ENCODE data around the gene ICA1.

Gene ICA1

GRCh38 chr7:8254667-8255066 is 7.3 kb downstream of the ICA1 start:
- no peak for TF ChIP-seq CTCF (IDR thresholded peaks at IDR 0.05; ENCODE audit: low read depth, low read length, poor library complexity, severe bottlenecking)
- no peak for TF ChIP-seq EZH2phosphoT487 (IDR thresholded peaks at IDR 0.05; ENCODE audit: borderline replicate concordance, low read length)
- H3K27me3 ChIP-seq (ENCODE audit: control insufficient read depth, low read length): peaks cover 2% of the 10 kb centered on the region
- no peak overlapping the region for H3K4me3 ChIP-seq (ENCODE audit: low read length)
- no peaks in the 10 kb centered on the region for H3K9me3 ChIP-seq (ENCODE audit: control insufficient read depth, insufficient read depth, low read length)
- no peaks in the 10 kb centered on the region for H3F3A ChIP-seq (ENCODE audit: control insufficient read depth, insufficient read depth)
- H4K20me1 ChIP-seq (ENCODE audit: control insufficient read depth, insufficient read depth, low read depth, low read length): no peaks in the 10 kb centered on the region
- no peak overlapping the region for H3K4me2 ChIP-seq (ENCODE audit: low read length)
- H3K79me2 ChIP-seq (ENCODE audit: control insufficient read depth, low read length): no peaks in the 10 kb centered on the region
- no peak overlapping the region for H3K27ac ChIP-seq (ENCODE audit: low read depth, low read length)
- H3K36me3 ChIP-seq (ENCODE audit: control insufficient read depth, low read length): no peaks in the 10 kb centered on the region
- H3K4me1 ChIP-seq (ENCODE audit: control insufficient read depth, low read length): no peaks in the 10 kb centered on the region
- H3K9me2 ChIP-seq (replicated peaks; ENCODE audit: control insufficient read depth, low read length): no peaks in the 10 kb centered on the region

- Histone ChIP-seq H4K20me1 (ENCODE audit: control insufficient read depth, insufficient read depth, low read depth, low read length) (no peaks in the 10 kb centered on the region), H3F3A (ENCODE audit: control insufficient read depth, insufficient read depth) (no peaks in the 10 kb centered on the region), H3K27ac (ENCODE audit: low read depth, low read length) (no peak overlapping the region), H3K36me3 (ENCODE audit: control insufficient read depth, low read length) (no peaks in the 10 kb centered on the region), H3K9me2 (replicated peaks; ENCODE audit: control insufficient read depth, low read length) (no peaks in the 10 kb centered on the region), H3K4me1 (ENCODE audit: control insufficient read depth, low read length) (no peaks in the 10 kb centered on the region), H3K27me3 (ENCODE audit: control insufficient read depth, low read length) (peaks cover 2% of the 10 kb centered on the region; the same call in 1 of the 2 replicates), H3K4me2 (ENCODE audit: low read length) (no peak overlapping the region), H3K4me3 (ENCODE audit: low read length) (no peak overlapping the region), H3K79me2 (ENCODE audit: control insufficient read depth, low read length) (no peaks in the 10 kb centered on the region), H3K9me3 (ENCODE audit: control insufficient read depth, insufficient read depth, low read length) (no peaks in the 10 kb centered on the region)
- TF ChIP-seq EZH2phosphoT487 (IDR thresholded peaks at IDR 0.05; ENCODE audit: borderline replicate concordance, low read length): no peak
- TF ChIP-seq CTCF (IDR thresholded peaks at IDR 0.05; ENCODE audit: low read depth, low read length, poor library complexity, severe bottlenecking): no peak
Measured at GRCh38 chr7:8254215-8254614, 7.8 kb downstream of the ICA1 start.

GRCh38 chr7:8251195-8251594 is 10.8 kb downstream of the ICA1 start:
- no peaks in the 10 kb centered on the region for H4K20me1 ChIP-seq (ENCODE audit: control insufficient read depth, insufficient read depth, low read depth, low read length)
- H3K9me3 ChIP-seq (ENCODE audit: control insufficient read depth, insufficient read depth, low read length): no peaks in the 10 kb centered on the region
- no peaks in the 10 kb centered on the region for H3K9me2 ChIP-seq (replicated peaks; ENCODE audit: control insufficient read depth, low read length)
- H3K4me1 ChIP-seq (ENCODE audit: control insufficient read depth, low read length): no peaks in the 10 kb centered on the region
- H3K79me2 ChIP-seq (ENCODE audit: control insufficient read depth, low read length): no peaks in the 10 kb centered on the region
- H3F3A ChIP-seq (ENCODE audit: control insufficient read depth, insufficient read depth): no peaks in the 10 kb centered on the region
- H3K36me3 ChIP-seq (ENCODE audit: control insufficient read depth, low read length): no peaks in the 10 kb centered on the region
- H3K27ac ChIP-seq (ENCODE audit: low read depth, low read length): no peak overlapping the region
- TF ChIP-seq EZH2phosphoT487 (IDR thresholded peaks at IDR 0.05; ENCODE audit: borderline replicate concordance, low read length): no peak
- no peak for TF ChIP-seq CTCF (IDR thresholded peaks at IDR 0.05; ENCODE audit: low read depth, low read length, poor library complexity, severe bottlenecking)
- no peak overlapping the region for H3K4me3 ChIP-seq (ENCODE audit: low read length)
- 0 out of 2 replicates have a peak, but pooled peaks cover 6% of the 10 kb centered on the region for H3K27me3 ChIP-seq (ENCODE audit: control insufficient read depth, low read length)
- H3K4me2 ChIP-seq (ENCODE audit: low read length): no peak overlapping the region

Measured in DOHH2 (cell line).